Right lobe of liver (tissue), 4 donors: ENCODE measurements around the gene GALNT14.

Experiments used
- POLR2A ChIP-seq: fragments of 450-650 bp; IDR thresholded peaks from one replicate; pipeline ENCODE4 v1.6.1; 2017; ENCODE audit warnings: antibody characterized with exemption, mild to moderate bottlenecking
- TF ChIP-seq, protein P1 (sequence below), 4 donors: fragments of 200-600 bp in 3 of 4; fragments of 450-650 bp in 1 of 4; IDR thresholded peaks; one replicate each; pipeline versions ENCODE4 v1.5.1 to v1.8.0; 2016 to 2022; ENCODE audit warnings: antibody characterized with exemption in 4 of 4, mild to moderate bottlenecking in 2 of 4
- donor health status: DM: no; HTN: no; CAD: no.
- donor health status: DM: no; HTN: no; CAD: no.
- donor health status: DM: no; HTN: yes; CAD: no.

DNA sequence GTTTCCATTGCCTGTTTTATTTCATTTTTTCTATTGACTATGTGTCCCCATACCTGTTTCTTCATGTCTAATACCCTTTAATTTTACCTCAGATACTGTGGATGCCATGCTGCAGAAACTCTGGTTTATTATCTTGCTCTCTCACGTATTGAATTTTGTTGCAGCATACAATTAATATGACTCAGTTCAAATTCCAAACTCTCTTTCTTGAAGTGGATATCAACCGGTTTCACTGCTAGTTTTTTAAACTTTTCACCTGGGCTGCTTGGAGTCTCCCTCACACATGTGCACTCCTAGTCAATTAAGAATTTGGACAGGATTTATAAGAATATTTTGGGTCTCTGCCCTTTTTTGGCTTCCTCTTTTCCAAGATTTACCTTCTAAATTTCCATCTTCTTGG, 260.4 kb downstream of the GALNT14 start:
- TF ChIP-seq, protein P1, sequence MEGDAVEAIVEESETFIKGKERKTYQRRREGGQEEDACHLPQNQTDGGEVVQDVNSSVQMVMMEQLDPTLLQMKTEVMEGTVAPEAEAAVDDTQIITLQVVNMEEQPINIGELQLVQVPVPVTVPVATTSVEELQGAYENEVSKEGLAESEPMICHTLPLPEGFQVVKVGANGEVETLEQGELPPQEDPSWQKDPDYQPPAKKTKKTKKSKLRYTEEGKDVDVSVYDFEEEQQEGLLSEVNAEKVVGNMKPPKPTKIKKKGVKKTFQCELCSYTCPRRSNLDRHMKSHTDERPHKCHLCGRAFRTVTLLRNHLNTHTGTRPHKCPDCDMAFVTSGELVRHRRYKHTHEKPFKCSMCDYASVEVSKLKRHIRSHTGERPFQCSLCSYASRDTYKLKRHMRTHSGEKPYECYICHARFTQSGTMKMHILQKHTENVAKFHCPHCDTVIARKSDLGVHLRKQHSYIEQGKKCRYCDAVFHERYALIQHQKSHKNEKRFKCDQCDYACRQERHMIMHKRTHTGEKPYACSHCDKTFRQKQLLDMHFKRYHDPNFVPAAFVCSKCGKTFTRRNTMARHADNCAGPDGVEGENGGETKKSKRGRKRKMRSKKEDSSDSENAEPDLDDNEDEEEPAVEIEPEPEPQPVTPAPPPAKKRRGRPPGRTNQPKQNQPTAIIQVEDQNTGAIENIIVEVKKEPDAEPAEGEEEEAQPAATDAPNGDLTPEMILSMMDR (IDR thresholded peaks at IDR 0.05) = no peak
- TF ChIP-seq POLR2A = no peak
